IPS-15b (cell line): ENCODE measurements around the gene ZNF783.
A peak's percentile ranks its signal among the peaks of the same experiment; 100 is the strongest.
"Not testable (repeated sequence)": the region's sequence is repeated elsewhere in the genome, so short reads cannot be mapped to it uniquely, and the experiment has no call there.

ENCODE experiments used
- H3K27me3 ChIP-seq: one replicate; pipeline ENCODE4 v1.6.1; 2013; ENCODE audit warnings: low read length; ENCODE audit not compliant: control insufficient read depth, insufficient read depth
- H3K36me3 ChIP-seq: one replicate; pipeline ENCODE4 v1.6.1; 2013; ENCODE audit warnings: low read length; ENCODE audit not compliant: control insufficient read depth, insufficient read depth
- H3K4me1 ChIP-seq: one replicate; pipeline ENCODE4 v1.6.1; 2013; ENCODE audit warnings: mild to moderate bottlenecking, low read length; ENCODE audit not compliant: control insufficient read depth, insufficient read depth
- H3K4me3 ChIP-seq: one replicate; pipeline ENCODE4 v1.5.1; 2013; ENCODE audit warnings: low read depth, low read length
- H3K9ac ChIP-seq: one replicate; pipeline ENCODE4 v1.6.1; 2013; ENCODE audit warnings: low read depth, mild to moderate bottlenecking, low read length
- H3K9me3 ChIP-seq: one replicate; pipeline ENCODE4 v1.6.1; 2013; ENCODE audit warnings: mild to moderate bottlenecking, low read length; ENCODE audit not compliant: control insufficient read depth, insufficient read depth

Gene ZNF783

DNA sequence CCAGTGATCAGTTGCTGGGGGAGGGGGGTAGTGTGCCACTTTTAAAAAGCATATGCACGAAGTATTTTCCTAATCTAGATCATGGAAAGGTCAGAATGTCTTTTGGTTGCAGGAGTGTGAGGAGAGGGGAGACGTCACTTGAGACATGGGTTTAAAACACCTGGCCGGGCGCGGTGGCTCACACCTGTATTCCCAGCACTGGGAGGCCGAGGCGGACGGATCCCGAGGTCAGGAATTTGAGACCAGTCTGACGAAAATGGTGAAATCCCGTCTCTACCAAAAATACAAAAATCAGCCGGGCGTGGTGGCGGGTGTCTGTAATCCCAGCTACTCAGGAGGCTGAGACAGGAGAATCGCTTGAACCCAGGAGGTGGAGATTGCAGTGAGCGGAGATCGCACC lies 35.6 kb upstream of the ZNF783 start:
- H3K27me3 ChIP-seq, H3K9me3 ChIP-seq, H3K4me1 ChIP-seq, H3K4me3 ChIP-seq, H3K9ac ChIP-seq: not testable (repeated sequence)
- peaks cover 12% of the 10 kb centered on the region for H3K36me3 ChIP-seq

- H3K36me3 ChIP-seq, result peaks cover 12% of the 10 kb centered on the region
- no peaks in the 10 kb centered on the region for H3K27me3 ChIP-seq
- H3K9me3 ChIP-seq, result no peaks in the 10 kb centered on the region
- H3K4me3 ChIP-seq, result no peak overlapping the region
- H3K4me1 ChIP-seq, result no peaks in the 10 kb centered on the region
- H3K9ac ChIP-seq, result no peak overlapping the region
These were observed 35.0 kb upstream of the ZNF783 start for GRCh38 chr7:149226840-149227494.

GRCh38 chr7:149228831-149229471 lies 33.0 kb upstream of the ZNF783 start:
- Histone ChIP-seq H3K9ac (no peak overlapping the region), H3K9me3 (no peaks in the 10 kb centered on the region), H3K4me1 (no peaks in the 10 kb centered on the region), H3K27me3 (no peaks in the 10 kb centered on the region), H3K36me3 (peaks cover 12% of the 10 kb centered on the region), H3K4me3 (no peak overlapping the region)

DNA sequence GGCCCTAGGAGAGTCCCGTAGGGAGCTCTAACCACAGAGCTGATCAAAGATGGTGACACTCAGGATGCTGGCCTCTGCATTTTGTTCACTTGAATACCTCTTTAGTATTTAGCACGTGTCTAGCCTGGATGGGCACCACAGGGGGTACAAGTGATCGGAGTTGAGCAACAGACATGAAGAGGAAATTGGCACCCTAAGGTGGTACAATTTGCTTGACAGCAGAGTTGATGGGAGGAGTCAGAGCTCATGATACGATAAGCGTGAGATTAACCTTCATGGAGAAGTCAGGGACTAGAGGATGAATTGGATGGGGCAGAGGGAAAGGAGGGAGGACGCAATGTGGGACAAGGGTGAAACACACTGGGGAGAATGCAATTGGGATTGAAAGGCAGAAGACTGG lies 32.5 kb upstream of the ZNF783 start:
- Histone ChIP-seq H3K9ac (no peak overlapping the region), H3K4me1 (no peaks in the 10 kb centered on the region), H3K27me3 (no peaks in the 10 kb centered on the region), H3K4me3 (no peak overlapping the region), H3K36me3 (peaks cover 6% of the 10 kb centered on the region), H3K9me3 (no peaks in the 10 kb centered on the region)

DNA sequence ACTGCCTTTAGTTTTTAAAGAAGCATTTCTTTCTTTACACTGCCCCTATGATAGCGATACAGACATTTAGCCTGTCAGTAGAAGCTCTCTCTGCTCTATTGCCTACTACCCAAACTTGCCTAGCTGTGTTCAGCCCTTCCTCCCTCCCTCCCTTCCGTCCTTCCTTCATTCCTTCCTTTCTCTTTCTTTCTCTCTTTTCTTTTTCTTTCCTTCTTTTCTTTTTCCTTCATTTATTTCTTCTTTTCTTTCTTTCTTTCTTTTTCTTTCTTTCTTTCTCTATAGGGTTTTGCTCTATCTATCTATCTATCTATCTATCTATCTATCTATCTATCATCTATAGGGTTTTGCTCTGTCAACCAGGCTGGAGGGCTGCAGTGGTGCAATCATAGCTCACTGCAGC lies 29.6 kb upstream of the ZNF783 start:
- no peaks in the 10 kb centered on the region for H3K9me3 ChIP-seq
- H3K36me3 ChIP-seq, result no peaks in the 10 kb centered on the region
- H3K4me3 ChIP-seq, result no peak overlapping the region
- H3K9ac ChIP-seq, result no peak overlapping the region
- peaks cover 2% of the 10 kb centered on the region for H3K27me3 ChIP-seq
- H3K4me1 ChIP-seq, result no peaks in the 10 kb centered on the region

- H3K9me3 ChIP-seq, H3K27me3 ChIP-seq, H3K9ac ChIP-seq, H3K4me3 ChIP-seq, H3K4me1 ChIP-seq, H3K36me3 ChIP-seq: not testable (repeated sequence)
These were observed 28.3 kb upstream of the ZNF783 start for GRCh38 chr7:149233655-149234204.

DNA sequence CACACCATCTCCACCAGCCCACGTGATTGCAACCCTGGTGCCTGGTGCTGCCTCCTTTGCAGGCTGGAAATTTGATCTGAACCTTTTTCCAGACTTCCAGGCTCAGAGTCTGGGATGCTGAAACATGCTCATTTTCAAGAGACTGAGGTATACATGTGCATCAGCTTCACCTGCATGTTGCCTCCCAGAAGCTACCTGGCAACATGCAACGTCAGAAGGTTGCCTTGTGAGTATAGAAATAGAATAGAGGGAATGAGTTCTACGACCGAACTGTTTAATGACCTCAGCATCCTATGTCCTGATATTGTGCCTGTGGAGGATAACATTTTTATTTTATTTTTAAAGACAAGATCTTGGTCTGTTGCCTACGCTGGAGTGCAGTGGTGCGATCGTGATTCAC lies 24.5 kb upstream of the ZNF783 start:
- no peak overlapping the region for H3K9ac ChIP-seq
- no peak overlapping the region for H3K4me3 ChIP-seq
- no peaks in the 10 kb centered on the region for H3K36me3 ChIP-seq
- H3K4me1 ChIP-seq, result peaks cover 5% of the 10 kb centered on the region
- H3K9me3 ChIP-seq, result no peaks in the 10 kb centered on the region
- peaks cover 13% of the 10 kb centered on the region for H3K27me3 ChIP-seq

GRCh38 chr7:149238051-149238450 lies 23.9 kb upstream of the ZNF783 start:
- Histone ChIP-seq H3K9me3 (no peaks in the 10 kb centered on the region), H3K4me3 (no peak overlapping the region), H3K27me3 (peaks cover 13% of the 10 kb centered on the region), H3K4me1 (peaks cover 5% of the 10 kb centered on the region), H3K36me3 (no peaks in the 10 kb centered on the region), H3K9ac (no peak overlapping the region)

DNA sequence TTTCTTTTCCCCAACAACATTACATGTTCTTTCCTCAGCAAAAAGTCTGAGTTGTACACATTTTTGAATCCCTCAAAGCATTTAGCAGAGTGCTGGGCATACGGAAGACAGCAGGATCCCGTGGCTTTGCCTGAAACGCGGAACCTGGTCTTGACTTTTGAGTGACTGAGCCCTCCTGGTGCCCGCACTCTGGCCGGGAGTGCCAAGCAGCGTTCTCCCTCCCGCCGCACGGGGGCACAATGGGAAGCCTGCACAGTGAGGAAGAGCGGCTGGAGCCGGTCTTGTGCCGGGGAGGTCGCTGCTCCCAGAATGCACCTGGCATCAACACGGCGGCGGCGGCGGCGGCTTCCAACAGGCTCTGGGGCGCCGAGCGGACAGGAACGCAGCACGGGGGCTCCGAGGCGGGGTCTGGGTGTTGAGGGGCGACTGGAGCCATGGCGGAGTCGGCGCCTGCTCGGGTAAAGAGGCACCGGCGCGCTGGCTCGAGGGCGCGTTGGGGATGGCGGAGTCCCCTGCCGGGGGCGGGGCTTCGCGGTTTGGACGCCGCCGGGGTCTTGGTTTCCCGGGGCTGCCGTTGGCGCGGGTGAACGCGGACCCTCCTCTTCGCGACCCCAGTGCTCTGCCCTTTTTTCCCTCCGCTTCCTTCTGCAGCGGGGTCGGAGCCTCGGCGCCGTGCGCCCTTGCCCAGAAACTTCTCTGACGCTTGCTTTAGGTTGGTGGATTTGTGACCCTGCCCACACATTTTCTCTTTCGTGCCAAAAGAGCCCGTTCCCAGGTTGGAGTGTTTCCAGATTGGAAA lies 22.5 kb upstream of the ZNF783 start, which contains the start of gene ZNF212:
Gene ZNF212, plus strand, starts transcription at position 307 of the 799 bp plus-strand sequence. Its CDS starts 128 bp downstream, at position 435.
- H3K9ac ChIP-seq, result peak within 1 kb of the TSS; percentile 95
- no peaks in the 10 kb centered on the region for H3K9me3 ChIP-seq
- H3K4me1 ChIP-seq, result peaks cover 5% of the 10 kb centered on the region
- no peaks in the 10 kb centered on the region for H3K36me3 ChIP-seq
- peaks cover 13% of the 10 kb centered on the region for H3K27me3 ChIP-seq
- peak within 1 kb of the TSS; percentile 97 for H3K4me3 ChIP-seq

- Histone ChIP-seq H3K9ac (peak overlapping the region; percentile 26), H3K4me3 (peak overlapping the region; percentile 97), H3K27me3 (peaks cover 13% of the 10 kb centered on the region), H3K9me3 (no peaks in the 10 kb centered on the region), H3K4me1 (peaks cover 5% of the 10 kb centered on the region), H3K36me3 (no peaks in the 10 kb centered on the region)
These were observed 21.4 kb upstream of the ZNF783 start for GRCh38 chr7:149240637-149241036.

DNA sequence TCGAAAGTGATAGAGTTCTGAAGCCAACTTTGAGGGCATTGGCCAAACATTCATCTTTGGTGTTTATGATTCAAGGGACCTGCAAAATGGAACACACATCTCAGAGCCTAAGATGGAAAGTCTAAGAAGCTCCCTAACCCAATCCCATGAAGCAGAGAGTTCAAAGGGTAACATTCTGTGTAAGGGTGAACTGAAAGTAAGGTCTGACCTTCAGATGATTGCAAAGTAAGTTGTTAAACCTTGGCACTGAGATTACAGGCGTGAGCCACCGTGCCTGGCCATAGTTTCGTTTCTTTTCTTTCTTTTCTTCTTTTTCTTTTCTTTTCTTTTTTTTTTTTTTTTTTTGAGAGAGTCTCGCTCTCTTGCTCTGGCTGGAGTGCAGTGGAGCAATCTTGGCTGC lies 20.3 kb upstream of the ZNF783 start:
- no peaks in the 10 kb centered on the region for H3K9me3 ChIP-seq
- H3K27me3 ChIP-seq, result peaks cover 11% of the 10 kb centered on the region
- no peaks in the 10 kb centered on the region for H3K36me3 ChIP-seq

More for the DNA sequence above, 20.3 kb upstream of the ZNF783 start:
- Histone ChIP-seq H3K4me3 (no peak overlapping the region), H3K9ac (no peak overlapping the region), H3K4me1 (peaks cover 5% of the 10 kb centered on the region)
